Measurements from ENCODE around the gene FBXL19.

GRCh38 chr16:30976486-30976885, 53.1 kb downstream of the FBXL19 start:
- no peak for TF ChIP-seq EZH2 (IDR thresholded peaks at IDR 0.05; ENCODE audit: borderline replicate concordance, low read length)
- no peak for TF ChIP-seq CTCF (conservative IDR thresholded peaks at IDR 0.05 in 1 of 2, IDR thresholded peaks at IDR 0.05 in 1 of 2; ENCODE audit: extremely low read depth in 1 of 2, insufficient read depth in 1 of 2, low read depth in 1 of 2, low read length in 2 of 2)
